ENCODE measurements around the gene ZNF732. TPM values are rescaled to one million over a fixed set of nuclear protein-coding genes. Genes with fewer than 3 reads are reported as not detected.
A peak's percentile ranks its signal among the peaks of the same experiment; 100 is the strongest.

ZNF732 gene
- total RNA-seq, 2 donors from 2014 or later = 8.6 to 23.4 TPM

DNA sequence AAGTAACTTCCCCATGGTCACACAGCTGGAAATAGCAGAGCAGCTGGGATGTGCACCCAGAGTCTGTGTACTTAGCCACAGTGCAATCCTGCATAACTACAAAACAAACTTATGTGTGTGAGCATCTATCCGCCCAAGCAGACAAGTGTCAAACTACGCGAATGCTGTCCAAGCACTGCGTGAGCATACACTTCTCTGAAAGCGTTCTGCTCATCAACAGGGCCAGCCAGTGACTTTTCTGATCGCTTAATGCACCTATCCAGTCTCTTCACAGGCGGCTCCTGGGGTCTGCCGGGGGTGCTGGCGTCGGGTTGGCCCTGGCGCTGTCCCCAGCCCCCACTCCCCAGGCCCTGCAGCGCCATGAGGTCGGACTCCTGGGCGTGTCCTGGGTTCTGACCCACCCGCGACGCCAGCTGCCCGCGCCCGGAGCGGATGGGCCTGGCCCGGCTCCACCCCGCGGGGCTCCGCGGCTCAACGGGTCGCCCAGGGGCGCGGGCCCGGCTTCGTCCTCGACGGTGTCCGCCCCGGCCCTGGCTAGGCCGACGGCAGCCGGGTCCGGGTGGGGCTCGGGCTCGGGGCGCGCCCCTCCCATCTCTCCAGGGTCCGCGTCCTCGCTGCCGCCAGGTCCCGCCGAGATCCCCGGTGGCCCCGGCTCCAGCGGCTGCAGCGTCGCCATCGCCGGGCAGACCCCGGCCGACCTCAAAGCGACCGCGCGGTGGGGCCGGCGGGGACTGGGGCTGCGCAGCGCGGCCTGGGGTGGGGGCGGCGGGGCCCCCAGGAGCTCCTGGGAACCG lies 31.0 kb upstream of the ZNF732 start:
- peaks cover 18% of the 10 kb centered on the region for H3K27me3 Mint-ChIP-seq (ENCODE audit: insufficient read depth)
- no peak for TF ChIP-seq CTCF (conservative IDR thresholded peaks at IDR 0.05)
- peaks cover 17% of the 10 kb centered on the region for H3K9me3 Mint-ChIP-seq
- peaks cover 13% of the 10 kb centered on the region for H3K27me3 ChIP-seq (ENCODE audit: control insufficient read depth, insufficient read depth, low read length, poor library complexity, severe bottlenecking)
- H3K36me3 Mint-ChIP-seq (ENCODE audit: low read depth) = peaks cover 21% of the 10 kb centered on the region
- H3K4me1 Mint-ChIP-seq = peaks cover 9% of the 10 kb centered on the region
- H3K4me3 ChIP-seq (ENCODE audit: low read length) = peak overlapping the region; percentile 94
- no peak overlapping the region for H3K27ac Mint-ChIP-seq
- 14 to 15% methylated on average over 32 to 71 of the region's 71 CpGs for WGBS, 2 experiments (ENCODE audit: insufficient coverage in 1 of 2, insufficient read length in 1 of 2)
- no peak overlapping the region for H3K27ac ChIP-seq (ENCODE audit: low read depth, low read length)
- no peaks in the 10 kb centered on the region for H3K4me1 ChIP-seq (ENCODE audit: control insufficient read depth, insufficient read depth, low read length)
- peak overlapping the region; percentile 97 for H3K4me3 Mint-ChIP-seq
- peak overlapping the region; percentile 17 for H3K9ac ChIP-seq (ENCODE audit: extremely low read depth, low read length, poor library complexity, severe bottlenecking)
- H3K9me3 ChIP-seq (ENCODE audit: control insufficient read depth, low read length) = peaks cover 30% of the 10 kb centered on the region
- peak; percentile 71 for DNase-seq
- peaks cover 17% of the 10 kb centered on the region for H3K36me3 ChIP-seq (ENCODE audit: control insufficient read depth, insufficient read depth, low read length)

DNA sequence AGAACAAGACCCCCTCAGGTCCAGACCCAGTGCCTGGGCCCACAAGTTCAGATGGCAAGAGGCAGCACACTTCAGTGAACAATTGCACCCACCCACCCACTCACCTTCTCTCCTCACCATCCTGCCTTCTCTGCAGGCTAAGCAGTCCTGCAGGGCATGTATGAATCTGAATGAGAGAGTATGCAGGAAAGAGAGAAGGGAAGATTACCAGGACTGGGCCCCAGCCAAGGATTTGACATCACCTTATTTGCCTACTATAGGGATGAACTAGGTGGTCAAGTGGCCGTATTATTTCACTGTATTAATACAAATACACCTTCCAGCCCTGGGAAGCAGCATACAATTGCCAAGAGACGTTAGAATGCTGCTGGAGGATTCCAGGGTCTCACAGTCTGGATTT lies 30.2 kb upstream of the ZNF732 start:
- Mint-ChIP-seq H3K36me3 (ENCODE audit: low read depth) (peaks cover 16% of the 10 kb centered on the region), H3K9me3 (peaks cover 17% of the 10 kb centered on the region), H3K4me3 (peak overlapping the region; percentile 53), H3K27me3 (ENCODE audit: insufficient read depth) (peaks cover 18% of the 10 kb centered on the region), H3K27ac (no peak overlapping the region), H3K4me1 (peaks cover 9% of the 10 kb centered on the region)
- Histone ChIP-seq H3K9ac (ENCODE audit: extremely low read depth, low read length, poor library complexity, severe bottlenecking) (no peak overlapping the region), H3K9me3 (ENCODE audit: control insufficient read depth, low read length) (peaks cover 22% of the 10 kb centered on the region), H3K4me3 (ENCODE audit: low read length) (no peak overlapping the region), H3K4me1 (ENCODE audit: control insufficient read depth, insufficient read depth, low read length) (no peaks in the 10 kb centered on the region), H3K27me3 (ENCODE audit: control insufficient read depth, insufficient read depth, low read length, poor library complexity, severe bottlenecking) (peaks cover 13% of the 10 kb centered on the region), H3K27ac (ENCODE audit: low read depth, low read length) (no peak overlapping the region), H3K36me3 (ENCODE audit: control insufficient read depth, insufficient read depth, low read length) (peaks cover 15% of the 10 kb centered on the region)
- WGBS, 2 experiments (ENCODE audit: insufficient coverage in 1 of 2, insufficient read length in 1 of 2) = 86 to 87% methylated on average over 2 of the region's 2 CpGs
- no peak for DNase-seq
- no peak for TF ChIP-seq CTCF (conservative IDR thresholded peaks at IDR 0.05)

- H3K27ac ChIP-seq (ENCODE audit: low read depth, low read length) = no peak overlapping the region
- H3K4me1 ChIP-seq (ENCODE audit: control insufficient read depth, insufficient read depth, low read length) = no peaks in the 10 kb centered on the region
- TF ChIP-seq CTCF (conservative IDR thresholded peaks at IDR 0.05) = no peak
- no peak overlapping the region for H3K9ac ChIP-seq (ENCODE audit: extremely low read depth, low read length, poor library complexity, severe bottlenecking)
- Mint-ChIP-seq H3K9me3 (peaks cover 57% of the 10 kb centered on the region), H3K27me3 (ENCODE audit: insufficient read depth) (peaks cover 1% of the 10 kb centered on the region), H3K27ac (no peak overlapping the region), H3K4me1 (no peaks in the 10 kb centered on the region), H3K36me3 (ENCODE audit: low read depth) (no peaks in the 10 kb centered on the region), H3K4me3 (no peak overlapping the region)
- H3K36me3 ChIP-seq (ENCODE audit: control insufficient read depth, insufficient read depth, low read length) = no peaks in the 10 kb centered on the region
- no peak overlapping the region for H3K4me3 ChIP-seq (ENCODE audit: low read length)
- H3K9me3 ChIP-seq (ENCODE audit: control insufficient read depth, low read length) = peaks cover 27% of the 10 kb centered on the region
- no peak for DNase-seq
- 90 to 94% methylated on average over 8 of the region's 8 CpGs for WGBS, 2 experiments (ENCODE audit: insufficient coverage in 1 of 2, insufficient read length in 1 of 2)
- H3K27me3 ChIP-seq (ENCODE audit: control insufficient read depth, insufficient read depth, low read length, poor library complexity, severe bottlenecking) = no peaks in the 10 kb centered on the region
Measured at GRCh38 chr4:328729-329128, 23.5 kb upstream of the ZNF732 start.
